H1 (cell line): ENCODE data around the gene DSCAM. TPM values are rescaled to one million over a fixed set of nuclear protein-coding genes. Genes with fewer than 3 reads are reported as not detected.

Experiments
- CTCF ChIA-PET: fragments of 300-600 bp; sonication (Branson Sonifier 250); formaldehyde crosslinking; loops from one replicate; lab custom pipeline; 2021; ENCODE audit not compliant: partially characterized antibody; lab: Charles Lee
- POLR2A ChIA-PET: fragments of 300-600 bp; sonication (Branson Sonifier 250); formaldehyde crosslinking; loops from one replicate; lab custom pipeline; 2021; ENCODE audit warnings: inconsistent platforms; ENCODE audit not compliant: partially characterized antibody; lab: Charles Lee
- DNase-seq, 2 experiments: peaks; one replicate each; pipeline versions ENCODE4 v3.0.0 to v3.0.0-alpha.2; 2010 to 2022; ENCODE audit warnings: low spot score in 2 of 2, low read depth in 1 of 2, mixed read lengths in 1 of 2
- FAIRE-seq: peaks from 2 replicates; lab custom pipeline; 2011; peaks lifted over from hg19 to GRCh38; lab: Jason Lieb, UNC
- H2AFZ ChIP-seq: 2 replicates; pipeline ENCODE4 v1.8.1; 2012; ENCODE audit warnings: low read length, inconsistent platforms
- H2AK5ac ChIP-seq: 2 replicates; pipeline ENCODE4 v1.6.1; 2013; ENCODE audit warnings: low read depth, low read length
- H2BK120ac ChIP-seq: replicated peaks from 2 replicates; pipeline ENCODE3; 2013; ENCODE audit warnings: low read depth, low read length, inconsistent platforms
- H2BK12ac ChIP-seq: 2 replicates; pipeline ENCODE4 v1.6.1; 2013; ENCODE audit warnings: low read depth, low read length
- H2BK15ac ChIP-seq: 2 replicates; pipeline ENCODE4 v1.6.1; 2013; ENCODE audit warnings: low read length
- H2BK20ac ChIP-seq: 2 replicates; pipeline ENCODE4 v1.6.1; 2013; ENCODE audit warnings: low read length
- H2BK5ac ChIP-seq: 2 replicates; pipeline ENCODE4 v1.6.1; 2013; ENCODE audit warnings: low read depth, low read length
- H3K14ac ChIP-seq: 2 replicates; pipeline ENCODE4 v1.6.1; 2013; ENCODE audit warnings: inconsistent platforms; ENCODE audit not compliant: insufficient read length
- H3K18ac ChIP-seq: 2 replicates; pipeline ENCODE4 v1.6.1; 2013; ENCODE audit warnings: low read length; ENCODE audit errors: extremely low read depth
- H3K23ac ChIP-seq: 2 replicates; pipeline ENCODE4 v1.6.1; 2013; ENCODE audit warnings: inconsistent platforms; ENCODE audit not compliant: insufficient read length
- H3K23me2 ChIP-seq: 2 replicates; pipeline ENCODE4 v1.6.1; 2013; ENCODE audit warnings: low read depth, low read length
- H3K27ac ChIP-seq: 2 replicates; pipeline ENCODE4 v1.6.1; 2011; ENCODE audit warnings: low read depth, low read length, inconsistent platforms
- H3K27me3 ChIP-seq, 4 experiments: replicated peaks in 1 of 4; 1 replicate in 1 of 4; 2 replicates in 3 of 4; pipeline versions ENCODE4 v1.6.1 to v1.8.1; 2011 to 2013; ENCODE audit warnings: low read length in 3 of 4, mild to moderate bottlenecking in 3 of 4, inconsistent platforms in 2 of 4, mixed read lengths in 2 of 4, moderate library complexity in 1 of 4; ENCODE audit not compliant: control insufficient read depth in 3 of 4, insufficient read depth in 3 of 4; ENCODE audit errors: extremely low read depth in 1 of 4
- H3K36me3 ChIP-seq, 4 experiments: 2 replicates each; pipeline versions ENCODE4 v1.6.1 to v1.8.1; 2011 to 2013; ENCODE audit warnings: mild to moderate bottlenecking in 4 of 4, low read length in 3 of 4, moderate library complexity in 2 of 4, control low read depth in 1 of 4, inconsistent platforms in 1 of 4; ENCODE audit not compliant: insufficient read depth in 4 of 4, control insufficient read depth in 2 of 4
- H3K4ac ChIP-seq: replicated peaks from 2 replicates; pipeline ENCODE3; 2013; ENCODE audit warnings: low read length, low read depth, mixed read lengths, inconsistent platforms; ENCODE audit not compliant: insufficient read length
- H3K4me1 ChIP-seq, 4 experiments: replicated peaks in 1 of 4; 1 replicate in 1 of 4; 2 replicates in 3 of 4; pipeline versions ENCODE4 v1.6.1 to v1.8.1; 2011 to 2013; ENCODE audit warnings: low read length in 3 of 4, inconsistent platforms in 2 of 4, mixed read lengths in 1 of 4; ENCODE audit not compliant: insufficient read depth in 4 of 4, control insufficient read depth in 3 of 4
- H3K4me2 ChIP-seq, 2 experiments: 2 replicates each; pipeline versions ENCODE4 v1.6.1 to v1.8.1; 2011 to 2013; ENCODE audit warnings: low read depth in 2 of 2, low read length in 2 of 2, control low read depth in 1 of 2, inconsistent platforms in 1 of 2, mild to moderate bottlenecking in 1 of 2; ENCODE audit not compliant: insufficient read depth in 1 of 2
- H3K4me3 ChIP-seq, 4 experiments: fragments of 200-600, 300-600 bp in 1 of 4; sonication (generic), shearing (Covaris generic), sonication (Bioruptor Twin) in 1 of 4; 2 replicates each; pipeline versions ENCODE4 v1.5.1 to v1.8.1; 2011 to 2016; ENCODE audit warnings: low read length in 4 of 4, low read depth in 3 of 4, control low read depth in 2 of 4, inconsistent platforms in 2 of 4, mild to moderate bottlenecking in 2 of 4, mixed read lengths in 1 of 4, moderate library complexity in 1 of 4; ENCODE audit not compliant: insufficient read depth in 2 of 4; ENCODE audit errors: extremely low read depth in 1 of 4
- H3K56ac ChIP-seq: replicated peaks from 2 replicates; pipeline ENCODE3; 2013; ENCODE audit warnings: low read depth, mild to moderate bottlenecking, mixed read lengths, low read length, inconsistent platforms; ENCODE audit not compliant: insufficient read length
- H3K79me1 ChIP-seq: 2 replicates; pipeline ENCODE4 v1.6.1; 2013; ENCODE audit warnings: low read depth, low read length, control low read depth
- H3K79me2 ChIP-seq, 2 experiments: 2 replicates each; pipeline versions ENCODE4 v1.6.1 to v1.8.1; 2012 to 2013; ENCODE audit warnings: low read length in 2 of 2, mild to moderate bottlenecking in 2 of 2, inconsistent platforms in 1 of 2; ENCODE audit not compliant: insufficient read depth in 2 of 2, control insufficient read depth in 1 of 2
- H3K9ac ChIP-seq, 4 experiments: replicated peaks in 1 of 4; 1 replicate in 1 of 4; 2 replicates in 3 of 4; pipeline versions ENCODE4 v1.6.1 to v1.8.1; 2011 to 2013; ENCODE audit warnings: low read depth in 3 of 4, low read length in 3 of 4, control low read depth in 2 of 4, mild to moderate bottlenecking in 2 of 4, moderate library complexity in 2 of 4, inconsistent platforms in 1 of 4; ENCODE audit errors: extremely low read depth in 1 of 4
- H3K9me3 ChIP-seq, 2 experiments: 2 replicates each; pipeline versions ENCODE4 v1.6.1 to v1.8.1; 2012 to 2013; ENCODE audit warnings: mild to moderate bottlenecking in 2 of 2, moderate library complexity in 2 of 2, control low read depth in 1 of 2, inconsistent platforms in 1 of 2, low read depth in 1 of 2, low read length in 1 of 2, mixed read lengths in 1 of 2; ENCODE audit not compliant: insufficient read depth in 2 of 2
- H4K20me1 ChIP-seq, 2 experiments: replicated peaks in 1 of 2; 2 replicates each; pipeline versions ENCODE3 to v1.8.1; 2011 to 2013; ENCODE audit warnings: inconsistent platforms in 2 of 2, low read length in 2 of 2, mild to moderate bottlenecking in 1 of 2; ENCODE audit not compliant: insufficient read depth in 2 of 2, control insufficient read depth in 1 of 2
- H4K5ac ChIP-seq: 2 replicates; pipeline ENCODE4 v1.6.1; 2013; ENCODE audit warnings: low read length, low read depth, mixed read lengths, inconsistent platforms; ENCODE audit not compliant: insufficient read length
- H4K8ac ChIP-seq: 2 replicates; pipeline ENCODE4 v1.8.0; 2013; ENCODE audit warnings: mild to moderate bottlenecking, moderate library complexity, low read length, inconsistent platforms; ENCODE audit not compliant: insufficient read depth; ENCODE audit errors: extremely low read depth
- H4K91ac ChIP-seq: replicated peaks from 2 replicates; pipeline ENCODE3; 2013; ENCODE audit warnings: low read length, mixed read lengths, inconsistent platforms; ENCODE audit not compliant: insufficient read length
- CTBP2 ChIP-seq: IDR thresholded peaks from 2 replicates; pipeline ENCODE4 v1.7.0; 2011; ENCODE audit warnings: borderline replicate concordance, mild to moderate bottlenecking, moderate library complexity, mixed read lengths, low read length; ENCODE audit not compliant: insufficient read depth, insufficient read length
- HDAC2 ChIP-seq, 2 experiments: fragments of 300-600 bp in 1 of 2; sonication (generic) in 1 of 2; IDR thresholded peaks; 2 replicates each; pipeline ENCODE4 v1.6.1; 2011 to 2012; ENCODE audit warnings: low read depth in 2 of 2, low read length in 2 of 2, mild to moderate bottlenecking in 2 of 2, moderate library complexity in 2 of 2, borderline replicate concordance in 1 of 2, inconsistent platforms in 1 of 2
- SP1 ChIP-seq: IDR thresholded peaks from 2 replicates; pipeline ENCODE4 v1.6.1; 2011; ENCODE audit warnings: low read depth, low read length
- WGBS, 2 experiments: shearing (Covaris generic) in 1 of 2; methylation state at CpG; one replicate each; pipeline versions ENCODE4 v1.1.6 to v1.1.7; 2013 to 2015; ENCODE audit warnings: low lambda C conversion rate in 2 of 2, mixed read lengths in 2 of 2, inconsistent platforms in 1 of 2, low coverage in 1 of 2, missing lambda C conversion rate in 1 of 2; ENCODE audit not compliant: insufficient replicate concordance in 2 of 2, insufficient coverage in 1 of 2, insufficient read length in 1 of 2; ENCODE audit errors: extremely low coverage in 1 of 2, missing lambda C conversion rate in 1 of 2; 5-methylcytosine and 5-hydroxymethylcytosine counted together
- polyA plus RNA-seq, 7 experiments: library from polyadenylated mRNA; depleted of rRNA in 3 of 7; stranded (reverse) in 5 of 7; unstranded in 2 of 7; fragments of >200 nt in 5 of 7; fragments of 200-250 nt in 2 of 7; gene quantifications; 1 replicate in 5 of 7; 2 replicates in 1 of 7; 4 replicates in 1 of 7; pipeline versions ENCODE4 v1.2.1 to v1.2.3, GENCODE V29; 2011 to 2013; ENCODE audit warnings: missing spikeins in 2 of 7, mixed read lengths in 2 of 7
- total RNA-seq: library from RNA; stranded (reverse); fragmentation: NEBNext Ultra II Directional; extraction: Animal tissue kit (Norgen Biotek cat#: 25700); gene quantifications from 2 replicates; pipeline ENCODE4 v1.2.1, GENCODE V29; 2021
- TF ChIP-seq, protein P1 (sequence below): IDR thresholded peaks from 2 replicates; pipeline ENCODE4 v1.6.1; 2012; ENCODE audit warnings: inconsistent platforms

The DSCAM gene
- total and polyA plus RNA-seq, 2 of the 8 experiments (the other 6 are each of a cell fraction or from before 2014, with no cell fraction given) = 0.02 to 0.15 TPM

DNA sequence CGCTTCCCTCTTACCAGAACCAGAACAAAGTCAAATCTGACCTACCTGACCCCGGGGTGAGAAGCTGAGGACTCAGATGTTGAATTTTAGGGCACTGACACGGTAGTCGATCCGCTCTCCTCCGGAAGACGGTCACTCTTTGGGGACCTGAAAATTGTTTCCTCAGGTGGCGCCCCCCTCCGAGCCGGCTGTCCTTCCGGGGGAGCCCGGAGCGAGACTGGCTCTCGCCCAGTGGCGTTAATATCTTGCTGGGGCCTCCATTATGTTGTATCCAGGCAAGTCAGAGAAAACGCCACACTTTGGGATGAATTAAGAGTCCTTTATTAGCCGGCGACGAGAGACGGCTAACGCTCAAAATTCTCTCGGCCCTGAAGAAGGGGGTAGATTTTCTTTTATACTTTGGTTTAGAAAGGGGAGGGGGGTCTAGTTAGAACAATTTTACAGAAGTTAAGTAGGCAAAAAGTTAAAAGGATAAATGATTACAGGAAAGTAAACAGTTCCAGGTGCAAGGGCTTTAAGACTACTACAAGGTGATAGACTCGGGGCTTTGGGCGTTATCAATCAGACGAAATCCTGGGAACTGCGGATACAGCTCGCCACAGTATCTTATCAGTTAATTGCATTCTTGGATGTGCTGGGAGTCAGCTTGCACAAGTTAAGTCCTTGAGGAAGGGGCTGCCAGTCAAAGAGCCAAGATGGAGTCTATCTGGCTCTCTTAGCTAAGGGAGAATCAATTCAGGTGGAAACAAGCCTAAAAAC is 269.5 kb downstream of the DSCAM start:
- no peak overlapping the region for H2BK120ac ChIP-seq
- H3K79me2 ChIP-seq = no peaks in the 10 kb centered on the region
- no peak overlapping the region for H3K4ac ChIP-seq
- no peaks in the 10 kb centered on the region for H3K9me3 ChIP-seq
- H2BK12ac ChIP-seq = no peak overlapping the region
- no peak overlapping the region for H2AK5ac ChIP-seq
- no peaks in the 10 kb centered on the region for H3K79me1 ChIP-seq
- no peak overlapping the region; the same call in 1 of the 2 replicates for H2BK20ac ChIP-seq
- CTCF ChIA-PET = interaction anchor here (0.6 kb wide), 1 partner anchor 803 kb away, joined by 3 read pairs; no protein-coding TSS in a partner anchor
- H4K91ac ChIP-seq = no peak overlapping the region
- H2BK5ac ChIP-seq = no peak overlapping the region
- POLR2A ChIA-PET = no interaction called here
- no peak overlapping the region for H4K8ac ChIP-seq
- no peaks in the 10 kb centered on the region for H3K36me3 ChIP-seq
- H3K4me2 ChIP-seq = no peak overlapping the region
- H3K23ac ChIP-seq = no peak overlapping the region
- no peaks in the 10 kb centered on the region for H4K20me1 ChIP-seq
- no peak overlapping the region for H4K5ac ChIP-seq
- no peak overlapping the region for H3K9ac ChIP-seq
- no peak for DNase-seq
- WGBS, 2 experiments = 94% methylated on average over 27 of the region's 27 CpGs; no CpG with 5 or more reads in 1 of the 2 experiments
- H2AFZ ChIP-seq = no peak overlapping the region
- no peak overlapping the region for H2BK15ac ChIP-seq
- no peak overlapping the region for H3K56ac ChIP-seq
- no peak for FAIRE-seq
- no peak overlapping the region for H3K27ac ChIP-seq
- H3K27me3 ChIP-seq = no peaks in the 10 kb centered on the region
- H3K23me2 ChIP-seq = no peaks in the 10 kb centered on the region
- H3K4me1 ChIP-seq = 0 out of 7 replicates have a peak, but pooled peaks cover 0 to 3% (median 0%) of the 10 kb centered on the region in 4 experiments
- H3K14ac ChIP-seq = no peak overlapping the region
- no peak overlapping the region for H3K18ac ChIP-seq
- H3K4me3 ChIP-seq = no peak overlapping the region
- TF ChIP-seq CTBP2 (no peak), HDAC2 (IDR thresholded peaks at IDR 0.05; ENCODE audit: borderline replicate concordance in 1 of 2, low read depth in 2 of 2, low read length in 2 of 2) (no peak), SP1 (no peak)
- TF ChIP-seq, protein P1, sequence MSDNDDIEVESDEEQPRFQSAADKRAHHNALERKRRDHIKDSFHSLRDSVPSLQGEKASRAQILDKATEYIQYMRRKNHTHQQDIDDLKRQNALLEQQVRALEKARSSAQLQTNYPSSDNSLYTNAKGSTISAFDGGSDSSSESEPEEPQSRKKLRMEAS = no peak
